HEK293 (cell line): ENCODE measurements around the gene OR4E1.

Experiments
- TCF7L2 ChIP-seq: IDR thresholded peaks from 2 replicates; pipeline ENCODE4 v1.6.1; 2011; ENCODE audit warnings: low read depth, mild to moderate bottlenecking, inconsistent platforms, low read length, moderate library complexity, borderline replicate concordance
- TF ChIP-seq, protein P1 (sequence below): fragments of 450-650 bp; formaldehyde crosslinking; IDR thresholded peaks from 2 replicates; pipeline ENCODE4 v1.5.1; 2016; ENCODE audit warnings: missing biosample characterization, missing genetic modification characterization
- TF ChIP-seq, protein P2 (sequence below): fragments of 450-650 bp; formaldehyde crosslinking; IDR thresholded peaks from 2 replicates; pipeline ENCODE4 v1.5.1; 2016; ENCODE audit warnings: missing biosample characterization, missing genetic modification characterization

DNA sequence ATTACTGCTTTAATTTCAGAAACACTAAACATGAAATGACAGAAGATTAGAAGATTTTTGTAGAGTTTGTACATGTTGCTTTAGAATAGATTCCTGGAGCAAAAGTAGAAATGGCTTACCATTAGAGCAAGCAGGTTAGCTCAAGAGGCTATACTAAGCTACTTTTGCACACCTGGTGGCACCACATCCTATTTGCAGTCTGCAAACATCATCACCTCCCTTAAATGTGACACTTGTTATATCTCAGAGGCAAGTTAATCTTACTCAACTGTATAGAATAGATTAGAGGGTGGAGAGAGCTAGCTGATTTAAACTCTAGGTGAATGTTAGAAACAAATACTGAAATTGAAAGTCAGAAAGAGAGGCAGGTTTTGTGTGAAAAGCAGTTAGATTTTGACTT, 30.7 kb upstream of the OR4E1 start:
- TF ChIP-seq TCF7L2 = no peak
- TF ChIP-seq, protein P1, sequence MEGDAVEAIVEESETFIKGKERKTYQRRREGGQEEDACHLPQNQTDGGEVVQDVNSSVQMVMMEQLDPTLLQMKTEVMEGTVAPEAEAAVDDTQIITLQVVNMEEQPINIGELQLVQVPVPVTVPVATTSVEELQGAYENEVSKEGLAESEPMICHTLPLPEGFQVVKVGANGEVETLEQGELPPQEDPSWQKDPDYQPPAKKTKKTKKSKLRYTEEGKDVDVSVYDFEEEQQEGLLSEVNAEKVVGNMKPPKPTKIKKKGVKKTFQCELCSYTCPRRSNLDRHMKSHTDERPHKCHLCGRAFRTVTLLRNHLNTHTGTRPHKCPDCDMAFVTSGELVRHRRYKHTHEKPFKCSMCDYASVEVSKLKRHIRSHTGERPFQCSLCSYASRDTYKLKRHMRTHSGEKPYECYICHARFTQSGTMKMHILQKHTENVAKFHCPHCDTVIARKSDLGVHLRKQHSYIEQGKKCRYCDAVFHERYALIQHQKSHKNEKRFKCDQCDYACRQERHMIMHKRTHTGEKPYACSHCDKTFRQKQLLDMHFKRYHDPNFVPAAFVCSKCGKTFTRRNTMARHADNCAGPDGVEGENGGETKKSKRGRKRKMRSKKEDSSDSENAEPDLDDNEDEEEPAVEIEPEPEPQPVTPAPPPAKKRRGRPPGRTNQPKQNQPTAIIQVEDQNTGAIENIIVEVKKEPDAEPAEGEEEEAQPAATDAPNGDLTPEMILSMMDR (tag by site-specific recombination) = no peak
- TF ChIP-seq, protein P2, sequence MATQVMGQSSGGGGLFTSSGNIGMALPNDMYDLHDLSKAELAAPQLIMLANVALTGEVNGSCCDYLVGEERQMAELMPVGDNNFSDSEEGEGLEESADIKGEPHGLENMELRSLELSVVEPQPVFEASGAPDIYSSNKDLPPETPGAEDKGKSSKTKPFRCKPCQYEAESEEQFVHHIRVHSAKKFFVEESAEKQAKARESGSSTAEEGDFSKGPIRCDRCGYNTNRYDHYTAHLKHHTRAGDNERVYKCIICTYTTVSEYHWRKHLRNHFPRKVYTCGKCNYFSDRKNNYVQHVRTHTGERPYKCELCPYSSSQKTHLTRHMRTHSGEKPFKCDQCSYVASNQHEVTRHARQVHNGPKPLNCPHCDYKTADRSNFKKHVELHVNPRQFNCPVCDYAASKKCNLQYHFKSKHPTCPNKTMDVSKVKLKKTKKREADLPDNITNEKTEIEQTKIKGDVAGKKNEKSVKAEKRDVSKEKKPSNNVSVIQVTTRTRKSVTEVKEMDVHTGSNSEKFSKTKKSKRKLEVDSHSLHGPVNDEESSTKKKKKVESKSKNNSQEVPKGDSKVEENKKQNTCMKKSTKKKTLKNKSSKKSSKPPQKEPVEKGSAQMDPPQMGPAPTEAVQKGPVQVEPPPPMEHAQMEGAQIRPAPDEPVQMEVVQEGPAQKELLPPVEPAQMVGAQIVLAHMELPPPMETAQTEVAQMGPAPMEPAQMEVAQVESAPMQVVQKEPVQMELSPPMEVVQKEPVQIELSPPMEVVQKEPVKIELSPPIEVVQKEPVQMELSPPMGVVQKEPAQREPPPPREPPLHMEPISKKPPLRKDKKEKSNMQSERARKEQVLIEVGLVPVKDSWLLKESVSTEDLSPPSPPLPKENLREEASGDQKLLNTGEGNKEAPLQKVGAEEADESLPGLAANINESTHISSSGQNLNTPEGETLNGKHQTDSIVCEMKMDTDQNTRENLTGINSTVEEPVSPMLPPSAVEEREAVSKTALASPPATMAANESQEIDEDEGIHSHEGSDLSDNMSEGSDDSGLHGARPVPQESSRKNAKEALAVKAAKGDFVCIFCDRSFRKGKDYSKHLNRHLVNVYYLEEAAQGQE (tag by site-specific recombination) = no peak
